Aorta (tissue), 5 donors: Measurements from ENCODE around the gene NDUFB10. TPM values are rescaled to one million over a fixed set of nuclear protein-coding genes. Genes with fewer than 3 reads are reported as not detected.

ENCODE experiments used
- ATAC-seq: fragments of 200-7000 bp; cut with Tn5 transposase; one replicate; pipeline ENCODE4 v1.9.1; 2022; ENCODE audit warnings: moderate library complexity; ENCODE audit not compliant: low FRiP score
- DNase-seq, 2 donors: peaks; one replicate each; pipeline ENCODE4 v3.0.0-alpha.2; 2020
- H3K27ac ChIP-seq, 2 donors: one replicate each; pipeline ENCODE4 v1.5.1; 2013; ENCODE audit warnings: low read length in 2 of 2, mild to moderate bottlenecking in 2 of 2, moderate library complexity in 2 of 2, control low read depth in 1 of 2, inconsistent platforms in 1 of 2, low read depth in 1 of 2
- H3K27me3 ChIP-seq, 2 donors: one replicate each; pipeline ENCODE4 v1.6.1; 2013; ENCODE audit warnings: control low read depth in 1 of 2, low read length in 1 of 2, mild to moderate bottlenecking in 1 of 2, moderate library complexity in 1 of 2; ENCODE audit not compliant: insufficient read depth in 2 of 2, control insufficient read depth in 1 of 2
- H3K36me3 ChIP-seq, 2 donors: one replicate each; pipeline ENCODE4 v1.6.1; 2013; ENCODE audit warnings: control low read depth in 1 of 2, low read length in 1 of 2, mild to moderate bottlenecking in 1 of 2; ENCODE audit not compliant: insufficient read depth in 2 of 2, control insufficient read depth in 1 of 2
- H3K4me1 ChIP-seq, 2 donors: one replicate each; pipeline ENCODE4 v1.6.1; 2013; ENCODE audit warnings: low read length in 2 of 2, control low read depth in 1 of 2, mild to moderate bottlenecking in 1 of 2, moderate library complexity in 1 of 2; ENCODE audit not compliant: insufficient read depth in 2 of 2, control insufficient read depth in 1 of 2
- H3K4me3 ChIP-seq, 2 donors: one replicate each; pipeline ENCODE4 v1.5.1; 2013; ENCODE audit warnings: low read length in 2 of 2, control low read depth in 1 of 2, mild to moderate bottlenecking in 1 of 2
- H3K9me3 ChIP-seq: one replicate; pipeline ENCODE4 v1.6.1; 2013; ENCODE audit warnings: mild to moderate bottlenecking, low read length; ENCODE audit not compliant: control insufficient read depth
- WGBS, 2 donors: extraction: QIAGEN DNeasy Blood & Tissue Kit; methylation state at CpG; one replicate each; pipeline ENCODE4 v1.1.7; 2013; 5-methylcytosine and 5-hydroxymethylcytosine counted together
- intact Hi-C, 2 donors: fragments of 100-400 bp; cut with DNase I; formaldehyde crosslinking; loops; one replicate each; pipeline versions ENCODE4 v1.14.2 to v1.15.0; 2022
- polyA plus RNA-seq, 2 donors: library from polyadenylated mRNA; stranded (reverse); fragments of 200-250 nt; gene quantifications; one replicate each; pipeline ENCODE4 v1.2.3, GENCODE V29; 2013
- total RNA-seq, 2 donors: library from RNA; stranded (reverse); fragmentation: NEBNext Ultra II Directional; extraction: Animal tissue kit (Norgen Biotek cat#: 25700); gene quantifications; one replicate each; pipeline ENCODE4 v1.2.1, GENCODE V29; 2021
- donor health status: healthy with polysubstance abuse.
- donor health status: Bipolar disorder and iron deficiency.
- donor health status: DM: no; HTN: no; CAD: no.
- donor health status: DM: no; HTN: no; CAD: no.
- donor health status: DM: yes; HTN: yes; CAD: no.

Gene NDUFB10
- total and polyA plus RNA-seq, 4 donors, result 80.5 to 268 (median 133) TPM

DNA sequence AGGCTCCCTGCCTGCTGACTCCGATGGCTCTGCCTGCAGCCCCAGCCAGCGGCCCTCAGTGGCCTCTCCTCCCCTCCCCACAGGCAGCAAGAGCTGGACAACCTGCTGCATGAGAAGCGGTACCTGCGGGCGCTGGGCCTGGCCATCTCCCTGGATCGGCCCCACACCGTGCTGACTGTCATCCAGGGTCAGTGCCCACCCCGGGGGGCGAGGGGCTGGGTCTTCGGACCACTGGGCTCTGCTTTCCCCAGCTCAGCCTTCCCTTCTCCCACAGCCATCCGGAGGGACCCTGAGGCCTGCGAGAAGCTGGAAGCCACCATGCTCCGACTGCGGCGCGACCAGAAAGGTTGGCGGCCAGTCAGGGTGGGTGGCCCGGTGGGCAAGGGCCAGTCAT lies 18.5 kb downstream of the NDUFB10 start:
- Histone ChIP-seq H3K9me3 (no peaks in the 10 kb centered on the region), H3K27me3 (peaks cover 0 to 2% of the 10 kb centered on the region in 2 donors), H3K27ac (no peak overlapping the region), H3K4me3 (no peak overlapping the region), H3K36me3 (peaks cover 0 to 27% of the 10 kb centered on the region in 2 donors), H3K4me1 (no peaks in the 10 kb centered on the region)
- 94 to 95% methylated on average over 18 of the region's 18 CpGs for WGBS, 2 donors
- intact Hi-C loops, result no loop called here
- DNase-seq (no peak), ATAC-seq (no peak)

DNA sequence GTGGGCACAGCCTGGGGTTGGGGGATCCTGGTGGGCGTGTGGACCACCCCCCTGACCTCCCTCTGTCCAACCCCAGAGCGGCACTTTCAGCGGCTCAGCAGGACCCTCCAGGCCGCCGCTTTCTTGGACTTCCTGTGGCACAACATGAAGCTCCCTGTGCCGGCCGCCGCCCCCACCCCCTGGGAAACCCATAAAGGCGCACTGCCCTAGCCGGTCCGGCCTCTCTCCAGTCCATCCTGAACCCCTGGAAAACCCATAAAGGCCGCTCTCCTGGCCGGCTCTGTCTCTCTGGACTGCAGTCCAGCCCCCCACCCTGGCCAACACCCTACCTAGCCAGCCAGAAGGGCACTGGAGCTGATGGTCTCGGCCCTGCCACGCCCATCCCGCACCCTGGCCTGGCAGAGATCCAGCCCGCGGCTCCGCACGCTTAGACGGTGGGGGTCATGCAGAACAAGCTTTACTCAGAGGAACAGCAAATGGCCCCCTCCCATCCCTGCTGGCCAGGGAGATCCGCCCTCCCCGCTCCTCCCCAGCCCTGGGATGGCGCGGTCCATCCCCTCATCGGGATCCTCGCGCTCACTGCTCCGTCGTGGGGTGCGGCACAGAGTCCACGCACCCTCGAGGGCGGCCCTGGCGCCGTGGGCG lies 19.3 kb downstream of the NDUFB10 start:
- intact Hi-C loops, result no loop called here
- Histone ChIP-seq H3K27ac (no peak overlapping the region), H3K36me3 (peaks cover 0 to 27% of the 10 kb centered on the region in 2 donors), H3K4me1 (peaks cover 0 to 1% of the 10 kb centered on the region in 2 donors), H3K9me3 (no peaks in the 10 kb centered on the region), H3K4me3 (no peak overlapping the region), H3K27me3 (peaks cover 0 to 2% of the 10 kb centered on the region in 2 donors)
- ATAC-seq, result no peak
- WGBS, 2 donors, result 77 to 79% methylated on average over 37 of the region's 37 CpGs
- DNase-seq, result no peak

DNA sequence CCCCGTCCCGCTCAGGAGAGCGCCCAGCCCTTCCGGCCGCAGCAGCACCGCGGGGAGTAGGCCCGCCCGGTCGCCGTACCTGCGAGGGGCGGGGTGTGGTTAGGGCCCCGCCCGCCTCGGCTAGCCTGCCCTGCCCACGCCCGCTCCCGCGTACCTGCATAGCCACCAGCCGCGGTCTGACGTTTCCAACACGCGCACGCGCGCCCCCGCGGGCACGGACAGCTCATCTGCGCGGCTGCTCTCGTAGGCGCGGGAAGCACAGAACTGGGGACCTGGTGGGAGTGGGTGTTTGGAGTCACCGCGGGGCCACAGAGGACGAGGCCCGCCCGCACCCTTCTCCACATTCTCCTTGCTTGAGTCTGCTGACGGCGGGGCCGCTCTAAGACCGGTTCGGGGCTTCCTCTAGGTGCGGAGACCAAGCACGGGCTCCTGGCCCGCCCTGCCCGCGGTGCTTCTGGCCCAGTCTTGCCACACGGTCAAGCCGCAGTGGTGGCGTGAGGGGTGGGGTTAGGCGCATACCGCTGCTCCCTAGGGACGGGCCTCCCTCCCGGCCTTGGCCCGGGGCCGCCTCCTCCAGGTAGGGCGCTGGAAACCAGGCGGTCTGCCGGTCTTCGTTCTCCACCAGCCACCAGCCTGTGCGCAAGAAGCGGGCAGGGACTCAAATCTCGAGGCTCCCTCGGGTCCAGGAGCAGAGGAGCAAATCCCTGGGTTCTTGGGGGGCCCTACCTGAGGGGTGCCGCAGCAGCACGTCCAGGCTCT lies 20.1 kb downstream of the NDUFB10 start:
- Histone ChIP-seq H3K4me1 (peaks cover 0 to 1% of the 10 kb centered on the region in 2 donors), H3K27me3 (peaks cover 0 to 2% of the 10 kb centered on the region in 2 donors), H3K36me3 (peaks cover 0 to 27% of the 10 kb centered on the region in 2 donors), H3K4me3 (no peak overlapping the region), H3K27ac (no peak overlapping the region), H3K9me3 (no peaks in the 10 kb centered on the region)
- WGBS, 2 donors, result 38 to 42% methylated on average over 67 to 70 of the region's 70 CpGs
- DNase-seq (no peak), ATAC-seq (no peak)
- intact Hi-C loops, result no loop called here

DNA sequence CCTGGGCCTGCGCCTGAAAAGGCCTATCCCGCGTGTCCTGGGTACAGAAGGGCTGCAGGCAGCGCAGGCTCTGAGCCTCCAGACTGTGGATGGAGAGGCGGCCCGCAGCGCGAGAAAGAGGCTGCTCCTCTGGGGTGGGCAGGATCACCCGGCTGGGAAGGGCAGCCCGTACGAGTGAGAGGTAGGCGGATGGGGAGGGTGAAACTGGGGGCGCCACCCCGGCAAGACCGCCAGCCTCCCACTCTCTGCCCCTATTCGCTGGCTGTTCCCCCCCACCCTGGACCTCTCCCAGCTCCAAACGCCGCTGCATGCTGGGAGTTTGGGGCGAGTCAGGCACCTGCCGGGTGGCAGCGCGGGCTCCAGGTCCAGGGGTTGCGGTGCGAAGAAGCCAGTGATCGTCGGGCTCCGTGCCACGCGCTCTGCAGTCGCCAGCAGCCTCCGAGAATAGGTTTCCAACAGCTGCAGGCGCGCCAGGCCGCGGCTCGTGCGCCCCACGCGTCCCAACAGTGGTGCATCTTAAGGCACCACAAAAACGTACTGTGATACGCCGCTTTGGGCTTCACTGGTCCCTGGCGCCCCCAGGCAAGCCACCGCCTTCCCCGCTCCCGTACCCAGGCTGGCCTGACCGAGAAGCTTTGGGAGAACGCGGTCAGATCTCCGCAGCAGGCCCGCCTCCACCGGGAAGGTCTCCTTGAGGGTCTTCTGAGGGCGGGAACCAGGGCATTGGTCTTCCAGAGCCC lies 20.9 kb downstream of the NDUFB10 start:
- H3K36me3 ChIP-seq, result peaks cover 0 to 25% of the 10 kb centered on the region in 2 donors
- DNase-seq (no peak), ATAC-seq (no peak)
- no peak overlapping the region for H3K4me3 ChIP-seq
- no peaks in the 10 kb centered on the region for H3K9me3 ChIP-seq
- peaks cover 0 to 1% of the 10 kb centered on the region in 2 donors for H3K4me1 ChIP-seq
- H3K27me3 ChIP-seq, result peaks cover 0 to 2% of the 10 kb centered on the region in 2 donors
- no peak overlapping the region for H3K27ac ChIP-seq
- intact Hi-C loops, result no loop called here
- WGBS, 2 donors, result 6 to 7% methylated on average over 48 to 53 of the region's 53 CpGs

DNA sequence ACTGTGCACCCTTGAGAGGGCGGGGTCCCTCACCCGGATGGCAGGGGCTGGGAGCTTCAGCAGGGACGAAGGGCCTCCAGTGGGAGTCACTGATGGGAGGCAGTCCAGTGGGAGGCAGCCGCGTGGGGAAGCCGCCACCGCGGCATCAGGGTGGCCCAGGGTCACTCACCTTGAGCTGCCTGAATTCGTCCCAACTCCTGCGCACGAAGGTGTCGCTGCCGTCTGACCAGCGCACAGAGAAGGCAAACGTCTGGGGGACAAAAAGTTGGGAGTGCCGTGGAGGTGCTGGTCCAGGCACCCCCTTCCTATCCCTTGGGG lies 21.4 kb downstream of the NDUFB10 start:
- ATAC-seq (no peak), DNase-seq (no peak)
- Histone ChIP-seq H3K9me3 (no peaks in the 10 kb centered on the region), H3K36me3 (peaks cover 0 to 20% of the 10 kb centered on the region in 2 donors), H3K4me3 (no peak overlapping the region), H3K4me1 (peaks cover 0 to 1% of the 10 kb centered on the region in 2 donors), H3K27me3 (peaks cover 0 to 2% of the 10 kb centered on the region in 2 donors), H3K27ac (no peak overlapping the region)
- intact Hi-C loops, result no loop called here
- 19% methylated on average over 16 of the region's 16 CpGs for WGBS, 2 donors

DNA sequence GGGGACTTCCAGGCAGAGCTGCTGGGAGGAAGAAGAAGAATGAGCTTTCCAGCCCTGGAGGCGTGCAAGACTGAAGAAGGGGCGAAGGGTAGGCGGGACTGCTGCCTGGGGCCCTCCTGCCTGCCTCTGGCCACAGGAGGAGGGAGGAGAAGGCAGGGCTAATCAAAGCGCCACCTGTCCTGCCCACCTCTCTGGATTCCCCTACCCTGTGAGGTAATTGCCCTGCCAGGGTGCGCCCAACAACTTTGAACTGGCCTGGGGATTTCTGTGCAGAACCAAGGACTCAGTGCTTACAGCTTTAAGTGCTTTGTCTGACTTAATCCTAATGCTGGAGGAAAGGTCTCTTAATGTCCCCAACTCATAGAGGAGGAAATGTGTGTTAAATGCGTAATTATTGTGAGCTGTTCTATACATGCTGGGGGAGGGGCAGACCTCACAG lies 22.1 kb downstream of the NDUFB10 start, which contains the start of gene NOXO1:
NOXO1 (minus strand) TSS at position 72 of the 439 bp plus-strand sequence. CDS start 290 bp downstream, outside the sequence.
- Histone ChIP-seq H3K4me1 (peaks cover 0 to 1% of the 10 kb centered on the region in 2 donors), H3K27me3 (peaks cover 0 to 2% of the 10 kb centered on the region in 2 donors), H3K36me3 (peaks cover 0 to 16% of the 10 kb centered on the region in 2 donors), H3K4me3 (no peak within 1 kb of the TSS), H3K27ac (no peak within 1 kb of the TSS), H3K9me3 (no peaks in the 10 kb centered on the region)
- ATAC-seq, result no peak
- intact Hi-C loops, result no loop called here
- DNase-seq, result no peak
- WGBS, 2 donors, result 28 to 32% methylated on average over 6 of the region's 6 CpGs

DNA sequence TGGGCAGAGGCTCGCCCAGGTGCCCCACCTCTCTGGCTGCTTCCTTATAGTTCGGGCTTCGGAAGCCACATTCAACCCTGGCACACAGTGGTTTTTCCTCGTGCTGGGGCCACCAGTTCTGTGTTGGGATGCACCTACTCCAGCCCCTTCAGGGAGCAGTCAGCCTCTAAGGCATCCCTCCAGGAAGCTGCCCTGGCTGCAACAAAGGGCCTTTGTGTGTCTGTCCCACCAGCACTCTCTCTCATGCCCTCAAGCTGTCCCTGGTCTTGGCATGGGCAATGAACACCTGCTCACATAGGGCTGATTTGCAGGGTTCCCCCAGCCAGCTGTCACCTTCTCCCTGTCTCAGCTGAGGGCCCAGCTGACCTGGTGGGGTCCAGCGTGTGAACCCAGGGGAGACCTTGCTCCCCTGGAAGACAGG lies 22.7 kb downstream of the NDUFB10 start:
- Histone ChIP-seq H3K4me3 (no peak overlapping the region), H3K27me3 (peaks cover 0 to 2% of the 10 kb centered on the region in 2 donors), H3K4me1 (peaks cover 0 to 1% of the 10 kb centered on the region in 2 donors), H3K27ac (no peak overlapping the region), H3K36me3 (peaks cover 0 to 11% of the 10 kb centered on the region in 2 donors), H3K9me3 (no peaks in the 10 kb centered on the region)
- 57 to 59% methylated on average over 5 of the region's 5 CpGs for WGBS, 2 donors
- intact Hi-C loops, result no loop called here
- DNase-seq (no peak), ATAC-seq (no peak)

DNA sequence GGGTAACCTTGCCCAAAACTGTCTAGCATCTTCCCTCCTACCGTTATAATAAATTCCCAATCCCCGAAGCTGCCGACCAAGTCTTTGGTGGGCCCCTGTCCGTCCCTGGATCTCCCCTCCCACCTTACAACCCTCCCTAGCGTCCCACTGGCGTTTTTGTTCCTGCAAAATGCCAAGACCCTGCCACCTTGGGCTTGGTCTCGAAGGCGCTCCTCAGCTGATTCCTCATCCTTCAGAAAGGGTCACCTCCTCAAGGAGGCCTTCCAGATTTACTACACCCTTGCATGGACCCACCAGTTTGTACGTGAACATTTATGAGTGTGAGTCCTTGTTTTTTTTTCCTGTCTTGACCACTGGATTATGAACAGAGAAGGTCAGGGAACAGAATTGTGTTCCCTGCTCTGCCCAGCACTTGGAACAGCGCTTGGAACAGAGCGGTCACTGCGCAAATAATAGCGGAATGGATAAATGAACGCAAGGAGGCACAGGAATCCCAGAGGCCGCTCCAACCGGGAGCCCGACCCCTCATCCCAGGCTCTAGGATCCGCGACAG lies 23.7 kb downstream of the NDUFB10 start:
- H3K4me3 ChIP-seq, result peak overlapping the region in 1 of 2 donors; percentile 1
- peaks cover 0 to 4% of the 10 kb centered on the region in 2 donors for H3K36me3 ChIP-seq
- no peaks in the 10 kb centered on the region for H3K9me3 ChIP-seq
- H3K27me3 ChIP-seq, result peaks cover 0 to 2% of the 10 kb centered on the region in 2 donors
- 22 to 24% methylated on average over 19 of the region's 19 CpGs for WGBS, 2 donors
- no peak overlapping the region for H3K27ac ChIP-seq
- peaks cover 0 to 1% of the 10 kb centered on the region in 2 donors for H3K4me1 ChIP-seq
- intact Hi-C loops, result no loop called here
- DNase-seq (no peak), ATAC-seq (no peak)
